ENCODE data around the gene TRPM2. TPM values are rescaled to one million over a fixed set of nuclear protein-coding genes. Genes with fewer than 3 reads are reported as not detected.

TRPM2 gene
- total and polyA plus RNA-seq, 8 donors, result 0.46 to 8.7 (median 2.6) TPM

DNA sequence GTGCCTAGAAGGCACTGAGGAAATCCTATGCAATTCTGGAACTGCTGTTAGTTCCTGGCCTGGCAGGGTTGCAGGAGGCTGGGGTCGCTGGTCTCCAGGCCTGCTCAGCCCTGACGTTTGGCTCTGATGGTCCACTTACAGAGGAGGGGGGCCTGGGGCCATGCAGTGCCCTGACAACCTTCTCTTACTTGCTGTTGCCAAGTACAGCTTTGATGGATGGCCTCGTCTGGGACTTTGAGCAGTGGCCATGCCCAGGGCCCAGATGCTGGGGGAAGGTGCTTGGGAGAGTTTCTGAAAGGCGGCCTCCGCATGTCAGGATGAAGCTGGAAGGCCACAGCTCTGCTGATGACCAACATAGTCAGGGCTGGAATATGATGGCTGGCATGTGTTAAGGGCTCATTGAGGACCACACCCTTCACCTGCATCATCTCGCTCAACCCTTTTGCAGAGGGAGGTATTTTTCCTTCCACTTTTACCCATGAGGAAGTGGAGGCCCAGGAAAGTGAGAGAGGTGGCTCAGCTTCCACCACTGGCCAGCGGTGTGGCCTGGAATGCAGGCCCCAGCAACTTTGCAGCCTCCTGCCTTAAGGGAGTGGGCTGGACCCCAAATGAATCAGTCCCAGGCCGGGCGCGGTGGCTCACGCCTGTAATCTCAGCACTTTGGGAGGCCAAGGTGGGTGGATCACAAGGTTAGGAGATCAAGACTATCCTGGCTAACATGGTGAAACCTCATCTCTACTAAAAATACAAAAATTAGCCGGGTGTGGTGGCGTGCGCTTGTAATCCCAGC lies 67.2 kb downstream of the TRPM2 start:
- Histone ChIP-seq H3K4me3 (no peak overlapping the region), H3K27me3 (no peaks in the 10 kb centered on the region), H3K36me3 (no peaks in the 10 kb centered on the region), H3K4me1 (no peaks in the 10 kb centered on the region), H3K27ac (no peak overlapping the region), H3K9me3 (no peaks in the 10 kb centered on the region)
- 74% methylated on average over 13 to 14 of the region's 14 CpGs for WGBS, 2 donors
- TF ChIP-seq, protein P1, sequence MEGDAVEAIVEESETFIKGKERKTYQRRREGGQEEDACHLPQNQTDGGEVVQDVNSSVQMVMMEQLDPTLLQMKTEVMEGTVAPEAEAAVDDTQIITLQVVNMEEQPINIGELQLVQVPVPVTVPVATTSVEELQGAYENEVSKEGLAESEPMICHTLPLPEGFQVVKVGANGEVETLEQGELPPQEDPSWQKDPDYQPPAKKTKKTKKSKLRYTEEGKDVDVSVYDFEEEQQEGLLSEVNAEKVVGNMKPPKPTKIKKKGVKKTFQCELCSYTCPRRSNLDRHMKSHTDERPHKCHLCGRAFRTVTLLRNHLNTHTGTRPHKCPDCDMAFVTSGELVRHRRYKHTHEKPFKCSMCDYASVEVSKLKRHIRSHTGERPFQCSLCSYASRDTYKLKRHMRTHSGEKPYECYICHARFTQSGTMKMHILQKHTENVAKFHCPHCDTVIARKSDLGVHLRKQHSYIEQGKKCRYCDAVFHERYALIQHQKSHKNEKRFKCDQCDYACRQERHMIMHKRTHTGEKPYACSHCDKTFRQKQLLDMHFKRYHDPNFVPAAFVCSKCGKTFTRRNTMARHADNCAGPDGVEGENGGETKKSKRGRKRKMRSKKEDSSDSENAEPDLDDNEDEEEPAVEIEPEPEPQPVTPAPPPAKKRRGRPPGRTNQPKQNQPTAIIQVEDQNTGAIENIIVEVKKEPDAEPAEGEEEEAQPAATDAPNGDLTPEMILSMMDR (IDR thresholded peaks at IDR 0.05), result no peak
- FAIRE-seq, result no peak
- DNase-seq, result peak in 2 of 6 donors; percentile 5 to 20
- intact Hi-C loops (cut with DNase I), result no loop called here
- ATAC-seq, result no peak

DNA sequence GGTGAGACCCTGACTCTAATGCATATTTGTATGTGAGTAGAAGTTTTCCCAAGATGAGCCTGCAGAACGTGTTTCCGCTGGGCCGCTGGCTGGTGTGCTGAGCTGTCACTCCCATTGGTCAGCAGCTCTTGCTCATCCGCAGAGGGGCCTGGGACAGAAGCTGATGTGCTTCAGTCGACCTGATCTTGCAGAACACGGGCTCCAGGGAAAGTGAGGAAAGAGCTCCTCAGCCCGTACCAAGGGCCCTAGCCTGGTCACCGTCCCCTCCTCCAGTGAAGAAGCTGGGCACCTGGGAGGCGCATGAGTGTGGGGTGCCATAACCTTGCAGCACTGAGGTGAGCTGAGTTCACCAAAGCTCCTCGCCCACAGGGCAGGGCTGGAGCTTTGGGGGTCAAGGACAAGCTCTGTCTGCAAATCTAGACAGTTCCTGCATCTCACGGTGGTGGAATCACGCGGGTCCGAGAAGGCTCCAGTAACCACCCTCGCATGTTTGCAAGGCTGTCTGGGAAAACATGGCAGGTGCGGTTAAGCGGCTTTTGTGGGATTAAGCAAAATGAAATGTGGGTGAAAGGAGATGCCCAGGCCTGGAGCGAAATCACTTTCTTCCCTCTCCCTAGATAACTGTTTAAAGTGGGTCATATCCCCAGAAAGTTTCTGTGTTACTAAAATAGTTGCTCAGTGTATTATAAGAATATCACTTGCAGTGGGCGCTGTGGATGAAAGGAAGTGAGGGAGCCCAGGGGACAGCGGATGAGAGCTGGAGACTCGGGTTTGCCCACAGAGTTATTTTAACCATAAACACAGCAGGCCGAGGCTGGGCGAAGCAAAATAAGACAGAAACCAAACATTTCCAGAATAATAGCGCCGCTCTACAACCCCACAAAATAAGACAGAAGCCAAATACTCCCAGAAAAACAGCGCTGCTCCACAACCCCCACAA lies 68.8 kb downstream of the TRPM2 start:
- intact Hi-C loops (cut with DNase I), result no loop called here
- WGBS, 2 donors, result 67 to 71% methylated on average over 25 of the region's 26 CpGs
- Histone ChIP-seq H3K9me3 (no peaks in the 10 kb centered on the region), H3K36me3 (no peaks in the 10 kb centered on the region), H3K27me3 (no peaks in the 10 kb centered on the region), H3K4me1 (no peaks in the 10 kb centered on the region), H3K27ac (no peak overlapping the region), H3K4me3 (no peak overlapping the region)
- ATAC-seq (no peak), DNase-seq (peak in 2 of 6 donors; percentile 3 to 28), FAIRE-seq (no peak)
- TF ChIP-seq, protein P1 (IDR thresholded peaks at IDR 0.05), result no peak

DNA sequence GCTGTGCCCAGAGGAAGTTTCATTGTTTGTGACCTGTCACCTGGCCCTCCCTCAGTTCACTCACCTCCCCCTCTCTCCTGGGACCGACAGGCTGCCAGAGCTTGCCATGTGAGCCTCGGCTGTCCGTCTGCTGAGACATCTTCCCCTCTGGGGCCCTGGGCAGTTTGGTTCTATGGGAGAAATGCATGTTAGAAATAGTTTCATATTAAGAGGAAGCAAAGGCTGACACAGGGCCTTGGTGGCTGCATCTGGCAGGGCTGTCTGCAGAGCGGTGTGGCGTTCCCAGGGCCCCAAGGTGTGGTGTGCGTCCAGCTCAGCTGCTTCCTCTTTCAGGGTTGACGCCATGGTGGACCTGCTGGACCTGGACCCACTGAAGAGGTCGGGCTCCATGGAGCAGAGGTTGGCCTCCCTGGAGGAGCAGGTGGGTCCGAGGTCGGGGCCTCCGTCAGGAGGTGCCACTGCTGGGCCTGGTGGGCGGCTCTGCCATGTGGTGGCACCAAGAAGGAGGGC lies 69.9 kb downstream of the TRPM2 start:
- H3K4me3 ChIP-seq, result no peak overlapping the region
- WGBS, 2 donors, result 64 to 75% methylated on average over 9 to 12 of the region's 12 CpGs
- no peaks in the 10 kb centered on the region for H3K27me3 ChIP-seq
- ATAC-seq (no peak), FAIRE-seq (no peak), DNase-seq (peak in 2 of 6 donors; percentile 8 to 29)
- intact Hi-C loops (cut with DNase I), result no loop called here
- TF ChIP-seq, protein P1 (IDR thresholded peaks at IDR 0.05), result no peak
- H3K4me1 ChIP-seq, result no peaks in the 10 kb centered on the region
- H3K27ac ChIP-seq, result no peak overlapping the region
- H3K36me3 ChIP-seq, result no peaks in the 10 kb centered on the region
- no peaks in the 10 kb centered on the region for H3K9me3 ChIP-seq

DNA sequence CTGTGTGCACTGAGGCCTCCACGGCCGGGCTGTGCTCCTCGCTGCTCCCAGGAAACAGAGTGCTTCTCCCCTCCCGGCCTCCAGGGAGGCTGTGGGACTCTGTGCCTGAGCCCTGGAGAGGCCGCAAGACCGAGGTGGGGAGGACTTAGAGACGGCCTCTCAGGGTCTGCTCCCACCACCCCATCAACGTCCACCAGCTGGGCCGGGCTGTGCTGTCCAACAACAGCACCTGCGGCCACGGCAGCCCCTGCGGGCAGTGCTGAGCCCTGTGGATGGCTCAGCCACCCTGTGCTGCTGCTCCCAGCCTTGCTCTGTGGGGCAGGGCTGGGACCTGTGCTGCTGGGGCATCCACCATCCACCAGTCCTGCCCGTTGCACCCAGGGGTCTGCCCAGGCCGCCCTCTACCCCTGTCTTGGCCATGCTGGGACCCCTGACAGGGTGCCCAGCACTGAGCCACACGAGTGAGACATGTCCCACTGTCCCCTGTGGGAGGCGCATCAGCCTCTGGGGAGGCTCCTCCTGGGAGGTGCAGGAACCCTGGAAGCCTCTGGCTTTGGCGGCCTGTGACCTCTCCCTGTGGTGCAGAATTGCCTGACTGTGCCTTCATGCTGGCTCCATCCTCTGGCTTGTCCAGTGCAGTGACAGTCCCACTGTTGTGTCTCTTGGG lies 70.7 kb downstream of the TRPM2 start:
- WGBS, 2 donors, result 59 to 77% methylated on average over 17 of the region's 17 CpGs
- TF ChIP-seq, protein P1 (IDR thresholded peaks at IDR 0.05), result no peak
- H3K27me3 ChIP-seq, result no peaks in the 10 kb centered on the region
- no peak overlapping the region for H3K4me3 ChIP-seq
- DNase-seq (peak in 2 of 6 donors; percentile 7 to 46), FAIRE-seq (no peak), ATAC-seq (no peak)
- H3K9me3 ChIP-seq, result no peaks in the 10 kb centered on the region
- intact Hi-C loops (cut with DNase I), result no loop called here
- no peaks in the 10 kb centered on the region for H3K36me3 ChIP-seq
- H3K27ac ChIP-seq, result no peak overlapping the region
- H3K4me1 ChIP-seq, result no peaks in the 10 kb centered on the region

Data from pancreas (tissue), 10 donors.